ENCODE results near the gene RASSF5. TPM values are rescaled to one million over a fixed set of nuclear protein-coding genes. Genes with fewer than 3 reads are reported as not detected.

Gene RASSF5
- total and polyA plus RNA-seq, 2 of the 13 experiments (the other 11 are each of a cell fraction or from before 2014, with no cell fraction given): 0.18 to 0.40 TPM

- no peak for TF ChIP-seq ZNF770 (CRISPR knock-in tag; IDR thresholded peaks at IDR 0.05)
- TF ChIP-seq ZNF556 (CRISPR knock-in tag; IDR thresholded peaks at IDR 0.05; ENCODE audit: borderline replicate concordance): peak; percentile 53; the same call in 1 of the 2 replicates
- peak; percentile 96 for TF ChIP-seq ARNTL (CRISPR knock-in tag; IDR thresholded peaks at IDR 0.05)
- TF ChIP-seq ZFP82 (CRISPR knock-in tag; IDR thresholded peaks at IDR 0.05; ENCODE audit: borderline replicate concordance): no peak
- no peak for TF ChIP-seq ZMYM2 (CRISPR knock-in tag; IDR thresholded peaks at IDR 0.05)
- no peak for TF ChIP-seq ZNF839 (CRISPR knock-in tag; IDR thresholded peaks at IDR 0.05; ENCODE audit: borderline replicate concordance)
- TF ChIP-seq PITX1 (CRISPR knock-in tag; IDR thresholded peaks at IDR 0.05): 0 out of 2 replicates have a peak, but pooled peaks have one; percentile 39
- TF ChIP-seq ZNF562 (CRISPR knock-in tag; IDR thresholded peaks at IDR 0.05; ENCODE audit: borderline replicate concordance): no peak
- no peak for TF ChIP-seq RBM22 (optimal IDR thresholded peaks at IDR 0.05; ENCODE audit: low read length)
- peak; percentile 67; the same call in 1 of the 2 replicates for TF ChIP-seq DPF2 (CRISPR knock-in tag; IDR thresholded peaks at IDR 0.05; ENCODE audit: borderline replicate concordance, low read depth)
- TF ChIP-seq ZNF704 (CRISPR knock-in tag; IDR thresholded peaks at IDR 0.05; ENCODE audit: borderline replicate concordance): no peak
- no peak for TF ChIP-seq CBFB (CRISPR knock-in tag; IDR thresholded peaks at IDR 0.05)
- TF ChIP-seq TFE3 (CRISPR knock-in tag; IDR thresholded peaks at IDR 0.05): peak; percentile 20; the same call in 1 of the 2 replicates
- no peak for TF ChIP-seq MTA3 (CRISPR knock-in tag; IDR thresholded peaks at IDR 0.05)
- no peak; the same call in 1 of the 2 replicates for TF ChIP-seq ZNF776 (CRISPR knock-in tag; IDR thresholded peaks at IDR 0.05)
- TF ChIP-seq THAP11 (CRISPR knock-in tag; IDR thresholded peaks at IDR 0.05): no peak
- TF ChIP-seq ZNF280D (CRISPR knock-in tag; IDR thresholded peaks at IDR 0.05): peak; percentile 38; the same call in 1 of the 2 replicates
- no peak for TF ChIP-seq ZFP1 (CRISPR knock-in tag; IDR thresholded peaks at IDR 0.05)
- TF ChIP-seq MATR3 (CRISPR knock-in tag; IDR thresholded peaks at IDR 0.05): no peak
- no peak for TF ChIP-seq SETDB1 (CRISPR knock-in tag; IDR thresholded peaks at IDR 0.05; ENCODE audit: borderline replicate concordance)
- no peak for TF ChIP-seq TBP (CRISPR knock-in tag; IDR thresholded peaks at IDR 0.05)
- TF ChIP-seq ATAD3A (CRISPR knock-in tag; IDR thresholded peaks at IDR 0.05): no peak
- no peak for TF ChIP-seq FLYWCH1 (CRISPR knock-in tag; IDR thresholded peaks at IDR 0.05)
- TF ChIP-seq REXO4 (CRISPR knock-in tag; IDR thresholded peaks at IDR 0.05; ENCODE audit: borderline replicate concordance): no peak
These were observed 48.9 kb downstream of the RASSF5 start (continued) for GRCh38 chr1:206556047-206556749.
